ENCODE data around the gene BDH1.
"Not testable (repeated sequence)": the region's sequence is repeated elsewhere in the genome, so short reads cannot be mapped to it uniquely, and the experiment has no call there.

Gene BDH1

DNA sequence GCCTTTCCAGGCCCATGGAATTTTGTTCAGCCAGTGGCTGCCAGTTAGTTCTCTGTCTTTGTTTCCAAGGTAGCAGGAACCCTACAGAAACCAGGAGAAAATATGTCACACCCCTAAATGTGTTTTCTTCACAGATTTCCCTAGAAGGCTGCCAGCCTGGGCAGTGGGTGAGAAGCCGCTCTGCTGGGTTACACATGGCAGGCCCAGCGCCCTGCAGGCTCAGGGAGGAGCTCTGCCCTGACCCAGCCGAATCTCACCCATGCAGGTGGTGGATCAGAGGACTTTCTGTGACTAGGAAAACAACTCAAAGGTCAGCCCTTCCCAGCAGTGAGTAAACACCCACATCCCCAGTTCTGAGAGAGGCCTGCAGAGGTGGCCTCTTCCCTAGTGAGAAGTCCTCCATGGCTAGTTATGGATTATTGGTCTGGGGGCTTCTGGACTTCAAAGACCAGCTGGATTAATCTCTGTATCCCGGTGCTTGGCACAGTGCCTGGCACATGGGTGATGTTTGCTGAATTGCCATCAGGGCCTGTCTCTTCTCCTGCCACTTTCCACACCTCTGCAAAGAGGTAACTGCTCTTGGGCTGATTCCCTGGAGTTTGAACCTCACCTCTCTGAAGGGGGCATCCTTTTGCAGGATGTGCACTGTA is 34.7 kb upstream of the BDH1 start:
- in situ Hi-C loops (cut with MboI; ENCODE audit: low sequenced_read_pairs, unreplicated experiment) = no loop called here
- TF ChIP-seq, protein P1, sequence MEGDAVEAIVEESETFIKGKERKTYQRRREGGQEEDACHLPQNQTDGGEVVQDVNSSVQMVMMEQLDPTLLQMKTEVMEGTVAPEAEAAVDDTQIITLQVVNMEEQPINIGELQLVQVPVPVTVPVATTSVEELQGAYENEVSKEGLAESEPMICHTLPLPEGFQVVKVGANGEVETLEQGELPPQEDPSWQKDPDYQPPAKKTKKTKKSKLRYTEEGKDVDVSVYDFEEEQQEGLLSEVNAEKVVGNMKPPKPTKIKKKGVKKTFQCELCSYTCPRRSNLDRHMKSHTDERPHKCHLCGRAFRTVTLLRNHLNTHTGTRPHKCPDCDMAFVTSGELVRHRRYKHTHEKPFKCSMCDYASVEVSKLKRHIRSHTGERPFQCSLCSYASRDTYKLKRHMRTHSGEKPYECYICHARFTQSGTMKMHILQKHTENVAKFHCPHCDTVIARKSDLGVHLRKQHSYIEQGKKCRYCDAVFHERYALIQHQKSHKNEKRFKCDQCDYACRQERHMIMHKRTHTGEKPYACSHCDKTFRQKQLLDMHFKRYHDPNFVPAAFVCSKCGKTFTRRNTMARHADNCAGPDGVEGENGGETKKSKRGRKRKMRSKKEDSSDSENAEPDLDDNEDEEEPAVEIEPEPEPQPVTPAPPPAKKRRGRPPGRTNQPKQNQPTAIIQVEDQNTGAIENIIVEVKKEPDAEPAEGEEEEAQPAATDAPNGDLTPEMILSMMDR (IDR thresholded peaks at IDR 0.05; ENCODE audit: borderline replicate concordance, control extremely low read depth, extremely low read depth, insufficient read depth, missing control alignments) = no peak
- no peak for DNase-seq (ENCODE audit: low spot score)

GRCh38 chr3:197589545-197589944 is 33.8 kb upstream of the BDH1 start:
- DNase-seq (ENCODE audit: low spot score) = no peak
- TF ChIP-seq, protein P1 (IDR thresholded peaks at IDR 0.05; ENCODE audit: borderline replicate concordance, control extremely low read depth, extremely low read depth, insufficient read depth, missing control alignments) = no peak
- in situ Hi-C loops (cut with MboI; ENCODE audit: low sequenced_read_pairs, unreplicated experiment) = no loop called here

DNA sequence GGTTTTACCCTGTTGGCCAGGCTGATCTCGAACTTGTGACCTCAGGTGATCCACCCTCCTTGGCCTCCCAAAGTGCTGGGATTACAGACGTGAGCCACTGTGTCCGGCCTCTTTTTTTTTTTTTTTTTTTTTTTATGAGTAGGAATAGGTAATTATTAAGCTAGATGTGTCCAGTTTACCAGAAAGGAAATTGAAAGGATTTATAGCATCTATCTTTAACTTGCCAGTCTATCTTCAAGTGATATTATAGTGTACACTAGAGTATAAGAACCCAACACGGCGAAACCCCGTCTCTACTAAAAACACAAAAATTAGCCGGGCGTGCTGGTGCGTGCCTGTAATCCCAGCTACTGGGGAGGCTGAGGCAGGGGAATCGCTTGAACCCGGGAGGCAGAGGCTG is 31.0 kb upstream of the BDH1 start:
- DNase-seq (ENCODE audit: low spot score); in situ Hi-C loops (cut with MboI; ENCODE audit: low sequenced_read_pairs, unreplicated experiment): not testable (repeated sequence)

DNA sequence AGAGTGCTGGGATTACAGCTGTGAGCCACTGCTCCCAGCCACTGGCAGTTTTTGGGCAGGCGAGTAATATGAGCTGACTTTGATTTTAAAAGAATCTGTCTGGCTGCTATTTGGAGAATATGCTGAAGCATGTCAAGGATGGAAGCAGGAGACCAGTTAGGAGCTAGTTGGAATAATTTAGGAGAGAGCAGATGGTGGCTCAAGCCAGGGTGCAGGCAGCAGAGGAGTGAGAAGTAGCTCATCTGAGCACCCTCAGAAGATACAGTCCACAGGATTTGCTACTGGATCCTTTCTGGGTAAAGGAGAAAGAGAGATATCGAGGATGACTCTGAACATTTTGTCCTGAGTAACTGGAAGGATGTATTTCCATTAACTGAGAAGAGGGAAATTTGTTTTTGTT is 30.4 kb upstream of the BDH1 start:
- in situ Hi-C loops (cut with MboI; ENCODE audit: low sequenced_read_pairs, unreplicated experiment) = no loop called here
- no peak for DNase-seq (ENCODE audit: low spot score)
- TF ChIP-seq, protein P1 (IDR thresholded peaks at IDR 0.05; ENCODE audit: borderline replicate concordance, control extremely low read depth, extremely low read depth, insufficient read depth, missing control alignments) = no peak

DNA sequence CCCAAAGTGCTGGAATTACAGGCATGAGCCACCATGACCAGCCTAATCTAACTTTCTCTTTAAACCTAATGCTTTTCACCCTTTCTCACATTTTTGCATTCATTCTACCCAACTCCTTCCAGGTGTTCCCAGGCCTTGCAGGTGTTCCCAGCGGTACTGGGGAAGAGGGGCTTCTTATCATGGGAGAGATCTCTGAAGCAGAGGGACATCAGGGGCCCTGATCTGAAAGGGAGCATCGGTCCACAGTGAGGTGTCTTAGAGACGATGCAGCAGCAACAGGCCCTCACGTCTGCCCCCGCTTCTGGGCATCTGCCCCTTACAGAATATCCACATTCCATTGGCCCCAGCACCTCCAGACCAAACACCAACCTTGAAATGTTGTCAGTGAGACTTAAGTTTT is 29.0 kb upstream of the BDH1 start:
- TF ChIP-seq, protein P1 (IDR thresholded peaks at IDR 0.05; ENCODE audit: borderline replicate concordance, control extremely low read depth, extremely low read depth, insufficient read depth, missing control alignments) = no peak
- no peak for DNase-seq (ENCODE audit: low spot score)
- in situ Hi-C loops (cut with MboI; ENCODE audit: low sequenced_read_pairs, unreplicated experiment) = no loop called here

GRCh38 chr3:197583371-197583770 is 27.6 kb upstream of the BDH1 start:
- in situ Hi-C loops (cut with MboI; ENCODE audit: low sequenced_read_pairs, unreplicated experiment) = no loop called here
- DNase-seq (ENCODE audit: low spot score) = no peak
- TF ChIP-seq, protein P1 (IDR thresholded peaks at IDR 0.05; ENCODE audit: borderline replicate concordance, control extremely low read depth, extremely low read depth, insufficient read depth, missing control alignments) = no peak

DNA sequence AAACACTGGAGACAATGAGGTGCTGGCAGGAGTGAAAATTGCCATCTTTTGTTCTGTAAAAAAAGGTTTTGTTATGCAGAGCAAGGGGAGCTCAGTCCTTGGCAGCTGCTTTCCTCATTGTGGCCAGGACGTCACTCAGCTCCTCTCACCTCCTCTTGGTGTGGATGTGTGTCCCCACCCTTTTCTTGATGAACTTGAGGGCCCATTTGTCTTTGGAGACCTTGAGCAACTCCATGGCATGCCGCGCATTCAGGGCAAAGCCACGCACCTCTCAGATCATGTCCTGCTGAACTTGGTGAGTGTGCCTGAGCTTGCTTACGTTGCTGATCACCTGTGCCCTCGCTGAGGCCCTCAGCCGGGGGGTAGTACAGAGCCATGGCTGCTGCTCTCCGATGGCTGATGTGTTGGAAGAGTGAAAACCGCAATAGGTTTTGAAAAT is 24.5 kb upstream of the BDH1 start:
- in situ Hi-C loops (cut with MboI; ENCODE audit: low sequenced_read_pairs, unreplicated experiment) = no loop called here
- TF ChIP-seq, protein P1 (IDR thresholded peaks at IDR 0.05; ENCODE audit: borderline replicate concordance, control extremely low read depth, extremely low read depth, insufficient read depth, missing control alignments) = no peak
- DNase-seq (ENCODE audit: low spot score) = no peak

Data from GM13976 (cell line).